ENCODE results near the gene ZNF213. TPM values are rescaled to one million over a fixed set of nuclear protein-coding genes. Genes with fewer than 3 reads are reported as not detected.
"Not testable (repeated sequence)": the region's sequence is repeated elsewhere in the genome, so short reads cannot be mapped to it uniquely, and the experiment has no call there.

ZNF213 gene
- total and polyA plus RNA-seq, 4 donors = 2.3 to 8.6 (median 6.8) TPM

DNA sequence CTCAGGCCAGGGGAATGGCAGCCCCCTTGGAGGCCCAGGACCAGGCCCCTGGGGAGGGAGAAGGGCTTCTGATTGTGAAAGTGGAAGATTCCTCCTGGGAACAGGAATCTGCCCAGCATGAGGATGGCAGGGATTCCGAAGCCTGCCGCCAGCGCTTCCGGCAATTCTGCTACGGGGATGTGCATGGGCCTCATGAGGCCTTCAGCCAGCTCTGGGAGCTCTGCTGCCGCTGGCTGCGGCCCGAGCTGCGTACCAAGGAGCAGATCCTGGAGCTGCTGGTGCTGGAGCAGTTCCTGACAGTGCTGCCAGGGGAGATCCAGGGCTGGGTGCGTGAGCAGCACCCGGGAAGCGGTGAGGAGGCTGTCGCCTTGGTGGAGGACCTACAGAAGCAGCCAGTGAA is 2.4 kb downstream of the ZNF213 start:
- intact Hi-C loops (cut with DNase I) = no loop called here
- Histone ChIP-seq H3K27me3 (ENCODE audit: control insufficient read depth in 1 of 2, insufficient read depth in 2 of 2, low read length in 1 of 2) (no peaks in the 10 kb centered on the region), H3K4me1 (ENCODE audit: control insufficient read depth in 1 of 2, insufficient read depth in 2 of 2, low read length in 2 of 2) (no peaks in the 10 kb centered on the region), H3K27ac (ENCODE audit: low read depth in 1 of 2, low read length in 2 of 2) (no peak overlapping the region), H3K9me3 (ENCODE audit: control insufficient read depth, low read length) (no peaks in the 10 kb centered on the region), H3K36me3 (ENCODE audit: control insufficient read depth in 1 of 2, insufficient read depth in 2 of 2, low read length in 1 of 2) (peaks cover 0 to 5% of the 10 kb centered on the region in 2 donors), H3K4me3 (ENCODE audit: low read length in 2 of 2) (no peak overlapping the region)
- no peak for DNase-seq
- WGBS, 2 donors = 91 to 93% methylated on average over 13 of the region's 13 CpGs
- no peak for ATAC-seq (ENCODE audit: low FRiP score)

DNA sequence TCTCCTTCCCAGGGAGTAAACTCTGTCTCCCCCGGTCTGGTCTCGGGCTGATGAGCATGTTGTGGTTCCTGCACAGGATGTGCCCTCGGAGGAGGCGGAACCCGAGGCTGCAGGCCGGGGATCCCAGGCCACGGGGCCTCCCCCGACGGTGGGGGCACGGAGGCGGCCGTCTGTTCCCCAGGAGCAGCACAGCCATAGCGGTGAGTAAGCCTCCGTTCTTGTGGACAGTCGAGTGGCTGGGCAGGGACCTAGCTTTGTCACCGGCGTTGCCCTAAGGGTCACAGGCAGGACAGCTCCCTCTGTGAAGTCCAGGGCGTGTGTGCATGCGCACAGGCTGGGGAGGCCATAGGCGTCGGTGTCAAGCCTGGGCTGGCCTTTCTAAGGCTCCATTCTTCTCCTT is 3.5 kb downstream of the ZNF213 start:
- DNase-seq (peak in 1 of 2 donors; percentile 42), ATAC-seq (ENCODE audit: low FRiP score) (no peak)
- intact Hi-C loops (cut with DNase I) = no loop called here
- WGBS, 2 donors = 92% methylated on average over 21 of the region's 21 CpGs
- Histone ChIP-seq H3K9me3 (ENCODE audit: control insufficient read depth, low read length) (no peaks in the 10 kb centered on the region), H3K27me3 (ENCODE audit: control insufficient read depth in 1 of 2, insufficient read depth in 2 of 2, low read length in 1 of 2) (no peaks in the 10 kb centered on the region), H3K36me3 (ENCODE audit: control insufficient read depth in 1 of 2, insufficient read depth in 2 of 2, low read length in 1 of 2) (peaks cover 0 to 7% of the 10 kb centered on the region in 2 donors), H3K4me1 (ENCODE audit: control insufficient read depth in 1 of 2, insufficient read depth in 2 of 2, low read length in 2 of 2) (no peaks in the 10 kb centered on the region), H3K4me3 (ENCODE audit: low read length in 2 of 2) (no peak overlapping the region), H3K27ac (ENCODE audit: low read depth in 1 of 2, low read length in 2 of 2) (no peak overlapping the region)

DNA sequence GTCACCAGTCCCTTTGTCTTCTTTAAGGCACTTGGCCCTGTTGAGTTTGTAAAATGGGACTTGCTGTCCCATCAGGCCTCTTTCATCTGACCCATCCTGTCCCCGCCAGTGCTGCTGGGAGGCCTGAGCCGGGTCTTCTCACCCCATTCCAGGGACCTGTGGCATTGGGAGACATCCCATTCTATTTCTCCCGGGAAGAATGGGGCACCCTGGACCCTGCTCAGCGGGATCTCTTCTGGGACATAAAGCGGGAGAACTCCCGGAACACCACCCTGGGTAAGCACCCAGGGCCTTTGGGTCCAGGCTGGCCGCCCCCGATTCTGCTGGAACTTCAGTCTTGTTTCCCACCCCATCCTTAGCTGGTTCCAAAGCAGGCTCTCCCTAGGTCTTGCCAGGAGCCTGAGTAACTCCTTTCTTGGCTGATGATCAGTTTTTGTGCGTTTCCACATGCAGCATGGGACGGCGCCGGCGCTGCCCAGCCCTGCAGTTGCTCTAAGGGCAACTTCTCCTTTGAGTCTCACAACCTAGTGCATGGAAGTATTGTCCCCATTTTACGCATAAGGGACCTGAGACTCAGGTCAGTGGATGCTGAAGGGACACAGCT is 4.1 kb downstream of the ZNF213 start:
- DNase-seq = peak; percentile 26 to 59
- H3K9me3 ChIP-seq (ENCODE audit: control insufficient read depth, low read length) = no peaks in the 10 kb centered on the region
- peaks cover 0 to 7% of the 10 kb centered on the region in 2 donors for H3K36me3 ChIP-seq (ENCODE audit: control insufficient read depth in 1 of 2, insufficient read depth in 2 of 2, low read length in 1 of 2)
- H3K4me1 ChIP-seq (ENCODE audit: control insufficient read depth in 1 of 2, insufficient read depth in 2 of 2, low read length in 2 of 2) = no peaks in the 10 kb centered on the region
- no peak overlapping the region for H3K27ac ChIP-seq (ENCODE audit: low read depth in 1 of 2, low read length in 2 of 2)
- no peak overlapping the region for H3K4me3 ChIP-seq (ENCODE audit: low read length in 2 of 2)
- WGBS, 2 donors = 89 to 90% methylated on average over 14 of the region's 14 CpGs
- no peak for ATAC-seq (ENCODE audit: low FRiP score)
- intact Hi-C loops (cut with DNase I) = no loop called here
- no peaks in the 10 kb centered on the region for H3K27me3 ChIP-seq (ENCODE audit: control insufficient read depth in 1 of 2, insufficient read depth in 2 of 2, low read length in 1 of 2)

DNA sequence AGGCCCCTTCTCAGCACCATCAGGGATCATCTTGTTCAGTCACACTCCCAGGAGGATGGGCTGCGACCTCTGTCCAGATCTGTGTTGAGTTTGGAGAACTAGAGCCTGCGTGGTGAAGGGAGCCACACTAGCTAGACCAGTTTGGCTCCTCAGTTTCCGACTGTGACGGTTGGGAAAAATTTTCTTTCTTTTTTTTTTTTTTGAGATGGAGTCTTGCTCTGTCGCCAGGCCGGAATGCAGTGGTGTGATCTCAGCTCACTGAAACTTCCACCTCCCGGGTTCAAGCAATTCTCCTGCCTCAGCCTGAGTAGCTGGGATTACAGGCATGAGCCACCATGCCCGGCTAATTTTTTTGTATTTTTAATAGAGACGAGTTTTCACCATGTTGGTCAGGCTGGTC is 4.7 kb downstream of the ZNF213 start:
- H3K27me3 ChIP-seq (ENCODE audit: control insufficient read depth in 1 of 2, insufficient read depth in 2 of 2, low read length in 1 of 2); intact Hi-C loops (cut with DNase I); H3K27ac ChIP-seq (ENCODE audit: low read depth in 1 of 2, low read length in 2 of 2); DNase-seq; H3K36me3 ChIP-seq (ENCODE audit: control insufficient read depth in 1 of 2, insufficient read depth in 2 of 2, low read length in 1 of 2); H3K9me3 ChIP-seq (ENCODE audit: control insufficient read depth, low read length); H3K4me1 ChIP-seq (ENCODE audit: control insufficient read depth in 1 of 2, insufficient read depth in 2 of 2, low read length in 2 of 2); H3K4me3 ChIP-seq (ENCODE audit: low read length in 2 of 2); ATAC-seq (ENCODE audit: low FRiP score): not testable (repeated sequence)
- 79 to 84% methylated on average over 9 of the region's 9 CpGs for WGBS, 2 donors

DNA sequence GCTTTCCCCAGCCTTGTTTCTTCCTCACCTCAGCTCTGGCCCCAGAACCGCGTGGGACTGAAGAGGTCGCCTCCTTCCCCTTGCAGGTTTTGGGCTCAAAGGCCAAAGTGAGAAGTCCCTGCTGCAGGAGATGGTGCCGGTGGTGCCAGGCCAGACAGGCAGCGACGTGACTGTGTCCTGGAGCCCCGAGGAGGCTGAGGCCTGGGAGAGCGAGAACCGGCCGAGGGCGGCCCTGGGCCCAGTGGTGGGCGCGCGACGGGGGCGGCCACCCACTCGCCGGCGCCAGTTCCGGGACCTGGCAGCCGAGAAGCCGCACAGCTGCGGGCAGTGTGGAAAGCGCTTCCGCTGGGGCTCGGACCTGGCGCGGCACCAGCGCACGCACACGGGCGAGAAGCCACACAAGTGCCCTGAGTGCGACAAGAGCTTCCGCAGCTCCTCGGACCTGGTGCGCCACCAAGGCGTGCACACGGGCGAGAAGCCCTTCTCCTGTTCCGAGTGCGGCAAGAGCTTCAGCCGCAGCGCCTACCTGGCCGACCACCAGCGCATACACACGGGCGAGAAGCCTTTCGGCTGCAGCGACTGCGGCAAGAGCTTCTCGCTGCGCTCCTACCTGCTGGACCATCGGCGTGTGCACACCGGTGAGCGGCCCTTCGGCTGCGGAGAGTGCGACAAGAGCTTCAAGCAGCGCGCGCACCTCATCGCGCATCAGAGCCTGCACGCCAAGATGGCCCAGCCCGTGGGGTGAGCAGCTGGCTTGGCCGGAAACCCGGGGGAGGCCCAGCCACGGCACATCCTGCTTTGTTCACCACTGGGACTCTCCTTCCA is 6.0 kb downstream of the ZNF213 start:
- Histone ChIP-seq H3K4me3 (ENCODE audit: low read length in 2 of 2) (no peak overlapping the region), H3K9me3 (ENCODE audit: control insufficient read depth, low read length) (no peaks in the 10 kb centered on the region), H3K4me1 (ENCODE audit: control insufficient read depth in 1 of 2, insufficient read depth in 2 of 2, low read length in 2 of 2) (no peaks in the 10 kb centered on the region), H3K36me3 (ENCODE audit: control insufficient read depth in 1 of 2, insufficient read depth in 2 of 2, low read length in 1 of 2) (peaks cover 0 to 7% of the 10 kb centered on the region in 2 donors), H3K27ac (ENCODE audit: low read depth in 1 of 2, low read length in 2 of 2) (no peak overlapping the region), H3K27me3 (ENCODE audit: control insufficient read depth in 1 of 2, insufficient read depth in 2 of 2, low read length in 1 of 2) (no peaks in the 10 kb centered on the region)
- intact Hi-C loops (cut with DNase I) = no loop called here
- WGBS, 2 donors = 92 to 95% methylated on average over 61 to 69 of the region's 69 CpGs
- DNase-seq (peak in 1 of 2 donors; percentile 36), ATAC-seq (ENCODE audit: low FRiP score) (no peak)

DNA sequence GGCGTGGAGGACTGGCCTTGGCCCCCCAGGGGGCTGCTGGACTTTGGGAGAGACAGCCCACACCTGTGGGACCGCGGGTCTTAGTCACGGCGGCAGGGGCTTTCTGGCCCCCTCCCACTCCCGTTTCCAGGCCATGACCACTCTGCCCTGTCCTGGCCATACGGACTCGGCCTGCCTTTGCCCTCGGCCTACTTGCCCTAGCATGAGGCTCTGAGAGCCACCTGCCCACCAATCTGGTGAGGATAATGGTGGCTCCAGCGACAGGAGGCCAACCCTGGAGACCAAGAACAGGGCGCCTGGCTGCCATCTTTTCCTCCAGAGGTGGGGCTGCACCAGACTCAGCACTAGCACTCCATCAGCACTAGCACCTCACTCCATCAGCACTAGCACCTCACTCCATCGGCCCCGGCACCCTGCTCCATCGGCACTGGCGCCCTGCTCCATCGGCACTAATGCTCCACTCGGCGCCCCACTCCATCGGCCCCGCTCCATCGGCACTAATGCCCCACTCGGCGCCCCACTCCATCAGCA is 7.0 kb downstream of the ZNF213 start:
- Histone ChIP-seq H3K9me3 (ENCODE audit: control insufficient read depth, low read length) (no peaks in the 10 kb centered on the region), H3K4me1 (ENCODE audit: control insufficient read depth in 1 of 2, insufficient read depth in 2 of 2, low read length in 2 of 2) (no peaks in the 10 kb centered on the region), H3K4me3 (ENCODE audit: low read length in 2 of 2) (no peak overlapping the region), H3K27me3 (ENCODE audit: control insufficient read depth in 1 of 2, insufficient read depth in 2 of 2, low read length in 1 of 2) (no peaks in the 10 kb centered on the region), H3K27ac (ENCODE audit: low read depth in 1 of 2, low read length in 2 of 2) (no peak overlapping the region), H3K36me3 (ENCODE audit: control insufficient read depth in 1 of 2, insufficient read depth in 2 of 2, low read length in 1 of 2) (peaks cover 0 to 7% of the 10 kb centered on the region in 2 donors)
- WGBS, 2 donors = 95 to 97% methylated on average over 23 of the region's 23 CpGs
- intact Hi-C loops (cut with DNase I) = no loop called here
- ATAC-seq (ENCODE audit: low FRiP score) (no peak), DNase-seq (peak in 1 of 2 donors; percentile 36)

DNA sequence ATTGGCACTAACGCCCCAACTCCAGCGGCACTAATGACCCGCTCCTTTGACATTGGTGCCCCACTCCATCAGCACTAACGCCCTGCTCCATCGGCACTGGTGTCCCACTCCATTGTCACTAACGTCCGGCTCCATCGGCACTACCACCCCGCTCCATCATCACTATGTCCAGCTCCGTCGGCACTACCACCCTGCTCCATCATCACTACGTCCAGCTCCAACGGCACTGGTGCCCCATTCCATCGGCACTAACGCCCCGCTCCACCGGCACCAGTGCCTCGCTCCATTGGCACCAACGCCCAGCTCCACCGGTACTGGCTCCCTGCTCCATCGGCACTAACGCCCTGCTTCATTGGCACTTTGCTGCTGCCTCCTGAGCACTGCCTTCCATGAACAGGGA is 7.5 kb downstream of the ZNF213 start:
- Histone ChIP-seq H3K27me3 (ENCODE audit: control insufficient read depth in 1 of 2, insufficient read depth in 2 of 2, low read length in 1 of 2) (no peaks in the 10 kb centered on the region), H3K4me1 (ENCODE audit: control insufficient read depth in 1 of 2, insufficient read depth in 2 of 2, low read length in 2 of 2) (no peaks in the 10 kb centered on the region), H3K27ac (ENCODE audit: low read depth in 1 of 2, low read length in 2 of 2) (no peak overlapping the region), H3K4me3 (ENCODE audit: low read length in 2 of 2) (no peak overlapping the region), H3K36me3 (ENCODE audit: control insufficient read depth in 1 of 2, insufficient read depth in 2 of 2, low read length in 1 of 2) (peaks cover 0 to 7% of the 10 kb centered on the region in 2 donors), H3K9me3 (ENCODE audit: control insufficient read depth, low read length) (no peaks in the 10 kb centered on the region)
- ATAC-seq (ENCODE audit: low FRiP score) = no peak
- 95 to 98% methylated on average over 22 of the region's 22 CpGs for WGBS, 2 donors
- intact Hi-C loops (cut with DNase I) = no loop called here
- DNase-seq = peak in 1 of 2 donors; percentile 49

DNA sequence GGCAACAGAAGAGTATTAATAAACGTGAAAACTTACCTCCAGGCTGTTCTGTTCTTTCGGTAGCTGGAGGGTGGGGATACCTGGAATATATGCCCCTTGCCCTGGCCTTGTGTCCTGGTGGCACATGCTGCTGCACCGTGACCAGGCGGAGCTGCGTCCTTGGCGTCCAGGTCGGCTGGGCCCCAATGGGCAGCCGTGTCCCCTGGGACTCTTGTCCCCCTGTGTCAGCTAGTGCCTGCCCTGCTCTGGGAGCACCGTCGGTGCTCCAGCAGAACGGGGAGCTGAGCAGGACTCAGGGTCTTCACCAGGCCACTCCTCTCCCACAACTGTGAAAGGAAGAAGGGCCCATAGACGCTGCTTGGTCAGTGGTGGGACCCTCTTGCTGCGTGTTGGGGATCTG is 7.9 kb downstream of the ZNF213 start:
- Histone ChIP-seq H3K4me3 (ENCODE audit: low read length in 2 of 2) (no peak overlapping the region), H3K9me3 (ENCODE audit: control insufficient read depth, low read length) (no peaks in the 10 kb centered on the region), H3K36me3 (ENCODE audit: control insufficient read depth in 1 of 2, insufficient read depth in 2 of 2, low read length in 1 of 2) (peaks cover 0 to 7% of the 10 kb centered on the region in 2 donors), H3K4me1 (ENCODE audit: control insufficient read depth in 1 of 2, insufficient read depth in 2 of 2, low read length in 2 of 2) (no peaks in the 10 kb centered on the region), H3K27me3 (ENCODE audit: control insufficient read depth in 1 of 2, insufficient read depth in 2 of 2, low read length in 1 of 2) (no peaks in the 10 kb centered on the region), H3K27ac (ENCODE audit: low read depth in 1 of 2, low read length in 2 of 2) (no peak overlapping the region)
- WGBS, 2 donors = 90 to 91% methylated on average over 13 of the region's 13 CpGs
- intact Hi-C loops (cut with DNase I) = no loop called here
- DNase-seq (peak in 1 of 2 donors; percentile 24), ATAC-seq (ENCODE audit: low FRiP score) (no peak)

Data from aorta (tissue), 5 donors.